IgD-negative memory B cell (primary cell): ENCODE measurements around the gene RIIAD1. TPM values are rescaled to one million over a fixed set of nuclear protein-coding genes. Genes with fewer than 3 reads are reported as not detected.
"Not testable (repeated sequence)": the region's sequence is repeated elsewhere in the genome, so short reads cannot be mapped to it uniquely, and the experiment has no call there.

Experiments
- H3K27ac Mint-ChIP-seq, 3 donors: one replicate each; pipeline ENCODE4 v1.8.0; 2020 to 2022; ENCODE audit warnings: mild to moderate bottlenecking in 3 of 3, mixed read lengths in 3 of 3, moderate library complexity in 1 of 3
- H3K27me3 Mint-ChIP-seq: one replicate; pipeline ENCODE4 v1.8.0; 2021; ENCODE audit warnings: mixed read lengths
- H3K36me3 Mint-ChIP-seq: one replicate; pipeline ENCODE4 v1.8.0; 2020; ENCODE audit warnings: mild to moderate bottlenecking, mixed read lengths
- H3K4me1 Mint-ChIP-seq, 3 donors: one replicate each; pipeline ENCODE4 v1.8.0; 2020 to 2022; ENCODE audit warnings: mixed read lengths in 3 of 3, mild to moderate bottlenecking in 1 of 3
- H3K4me3 Mint-ChIP-seq, 4 donors: one replicate each; pipeline ENCODE4 v1.8.0; 2020 to 2022; ENCODE audit warnings: mild to moderate bottlenecking in 4 of 4, mixed read lengths in 4 of 4, moderate library complexity in 3 of 4
- H3K9me3 Mint-ChIP-seq, 3 donors: one replicate each; pipeline ENCODE4 v1.8.0; 2020 to 2021; ENCODE audit warnings: mixed read lengths in 3 of 3, mild to moderate bottlenecking in 1 of 3
- polyA plus RNA-seq: library from polyadenylated mRNA; unstranded; fragments of 300-500 nt; fragmentation: Illumina TruSeq; gene quantifications from one replicate; pipeline ENCODE4 v1.2.3, GENCODE V29; 2021

Gene RIIAD1
- polyA plus RNA-seq, 1 donor from 2014 or later = not detected

DNA sequence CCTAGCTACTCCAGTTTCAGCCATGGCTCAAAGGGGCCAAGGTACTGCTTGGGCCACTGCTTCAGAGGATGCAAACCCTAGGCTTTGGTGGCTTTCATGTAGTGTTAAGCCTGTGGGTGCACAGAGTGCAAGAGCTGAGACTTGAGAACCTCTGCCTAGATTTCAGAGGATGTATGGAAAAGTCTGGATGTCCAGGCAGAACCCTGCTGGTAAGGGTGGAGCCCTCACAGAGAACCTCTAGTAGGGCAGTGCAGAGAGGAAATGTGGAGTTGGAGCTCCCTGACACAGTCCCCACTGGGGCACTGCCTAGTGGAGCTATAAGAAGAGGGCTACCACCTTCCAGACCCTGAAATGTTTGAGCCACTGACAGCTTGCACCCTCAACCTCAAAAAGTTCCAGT lies 16.2 kb downstream of the RIIAD1 start:
- H3K4me3 Mint-ChIP-seq = peak overlapping the region in 1 of 4 donors; percentile 8
- H3K27ac Mint-ChIP-seq = no peak overlapping the region
- H3K9me3 Mint-ChIP-seq = peaks cover 5 to 14% (median 9%) of the 10 kb centered on the region in 3 donors
- peaks cover 11% of the 10 kb centered on the region for H3K27me3 Mint-ChIP-seq
- no peaks in the 10 kb centered on the region for H3K36me3 Mint-ChIP-seq
- H3K4me1 Mint-ChIP-seq = peaks cover 0 to 5% (median 0%) of the 10 kb centered on the region in 3 donors

DNA sequence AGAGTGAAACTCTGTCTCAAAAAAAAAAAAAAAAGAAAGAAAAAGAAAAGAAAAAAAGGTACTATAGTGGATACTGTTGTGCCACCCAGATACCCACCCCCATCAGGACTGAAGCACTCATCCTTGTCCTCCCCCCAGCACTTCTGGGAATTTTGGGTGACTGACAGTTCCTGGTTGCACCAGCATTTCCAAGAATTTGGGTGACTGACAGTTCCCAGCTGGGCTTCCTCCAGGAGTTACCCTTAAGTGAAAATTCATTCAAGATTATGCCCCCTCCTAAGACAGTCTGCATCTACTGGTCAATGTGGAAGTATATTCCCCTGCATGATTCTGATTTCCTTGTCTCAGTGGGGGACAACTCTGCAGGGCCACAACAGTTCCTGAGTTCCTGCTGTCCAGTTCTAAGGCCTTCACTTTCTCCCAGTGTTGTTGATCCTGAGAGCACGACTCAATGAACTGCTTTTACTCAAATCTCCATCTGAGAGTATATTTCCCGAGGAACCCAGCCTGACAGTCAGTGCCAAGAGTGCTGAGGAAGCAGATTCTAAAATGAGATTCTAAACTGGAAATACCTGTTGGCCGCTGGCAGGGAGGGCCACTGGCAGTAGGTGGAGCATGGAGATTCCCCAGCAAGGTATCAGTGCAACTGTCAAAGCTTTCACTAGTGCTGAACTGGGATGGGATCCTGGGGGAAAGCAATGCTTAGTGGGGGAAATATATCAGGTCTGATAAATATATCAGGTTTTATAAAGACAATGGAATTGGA lies 18.5 kb downstream of the RIIAD1 start:
- no peaks in the 10 kb centered on the region for H3K36me3 Mint-ChIP-seq
- H3K4me3 Mint-ChIP-seq = no peak overlapping the region
- peaks cover 4% of the 10 kb centered on the region for H3K27me3 Mint-ChIP-seq
- H3K4me1 Mint-ChIP-seq = peaks cover 0 to 4% (median 0%) of the 10 kb centered on the region in 3 donors
- H3K27ac Mint-ChIP-seq = no peak overlapping the region
- peaks cover 5 to 14% (median 9%) of the 10 kb centered on the region in 3 donors for H3K9me3 Mint-ChIP-seq

DNA sequence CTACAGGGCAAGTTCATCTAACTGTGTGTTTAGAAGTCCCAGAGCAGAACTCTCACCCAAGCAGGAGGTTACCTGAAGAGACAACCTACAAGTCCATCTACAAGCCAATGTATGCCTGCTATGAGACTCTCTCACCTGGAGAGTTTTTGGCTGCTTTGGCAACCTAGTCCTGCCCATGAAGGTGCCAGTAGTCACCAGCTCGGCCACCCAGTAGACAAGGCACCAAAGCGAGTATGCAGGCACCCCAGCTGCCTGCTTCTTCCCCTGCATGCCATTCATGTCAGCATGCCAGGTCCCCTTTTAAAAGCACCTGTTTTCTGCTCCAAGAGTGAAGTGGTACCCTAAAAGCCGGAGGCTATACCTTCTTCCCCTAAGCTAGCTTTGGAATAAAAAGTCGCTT lies 20.2 kb downstream of the RIIAD1 start:
- Mint-ChIP-seq H3K9me3 (peaks cover 5 to 14% (median 9%) of the 10 kb centered on the region in 3 donors), H3K36me3 (no peaks in the 10 kb centered on the region), H3K4me3 (no peak overlapping the region), H3K4me1 (peaks cover 0 to 1% (median 0%) of the 10 kb centered on the region in 3 donors), H3K27ac (no peak overlapping the region), H3K27me3 (no peaks in the 10 kb centered on the region)

DNA sequence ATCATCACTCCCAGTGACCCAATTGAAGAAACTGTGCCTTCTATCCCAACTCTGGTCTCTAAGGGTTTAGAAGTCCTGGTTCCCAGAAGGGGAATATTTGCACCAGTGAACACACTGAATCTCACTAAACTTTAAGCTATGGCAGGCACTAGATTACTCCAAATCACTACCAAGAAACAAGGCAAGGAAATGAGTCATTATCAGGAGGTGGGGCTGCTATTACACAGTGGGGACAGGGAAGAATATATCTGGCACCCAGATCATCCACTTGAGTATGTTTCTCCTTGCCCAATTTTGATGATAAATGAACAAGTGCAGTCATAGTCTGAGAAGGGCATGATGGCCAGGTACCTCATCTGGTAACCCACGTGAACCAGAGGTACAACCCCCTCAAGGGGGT lies 35.0 kb downstream of the RIIAD1 start:
- Mint-ChIP-seq H3K27me3 (peaks cover 2% of the 10 kb centered on the region), H3K4me1 (no peaks in the 10 kb centered on the region), H3K4me3 (no peak overlapping the region), H3K27ac (no peak overlapping the region), H3K9me3 (no peaks in the 10 kb centered on the region), H3K36me3 (peaks cover 10% of the 10 kb centered on the region)

DNA sequence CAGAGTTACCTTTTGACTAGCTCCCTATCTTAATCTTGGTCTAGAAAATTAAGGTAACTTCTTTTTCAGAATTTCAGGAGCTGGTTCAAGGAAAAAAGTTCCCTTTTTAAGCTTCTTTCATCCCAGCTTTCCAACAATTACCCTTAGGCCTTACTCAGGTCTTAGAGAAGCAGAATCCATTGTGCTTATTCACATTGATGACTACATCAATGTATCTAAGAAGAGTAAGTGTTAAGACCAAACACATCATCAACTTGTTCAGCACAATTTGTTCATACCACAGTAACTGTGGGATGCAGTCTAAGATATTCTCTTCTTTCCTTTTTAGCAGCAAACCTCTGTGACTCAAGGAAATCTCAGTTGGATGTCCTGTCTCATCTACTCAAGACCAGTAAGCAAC lies 37.9 kb downstream of the RIIAD1 start:
- peaks cover 8 to 13% (median 10%) of the 10 kb centered on the region in 3 donors for H3K4me1 Mint-ChIP-seq
- no peak overlapping the region for H3K4me3 Mint-ChIP-seq
- no peaks in the 10 kb centered on the region for H3K27me3 Mint-ChIP-seq
- peaks cover 10% of the 10 kb centered on the region for H3K36me3 Mint-ChIP-seq
- H3K9me3 Mint-ChIP-seq = no peaks in the 10 kb centered on the region
- no peak overlapping the region for H3K27ac Mint-ChIP-seq

DNA sequence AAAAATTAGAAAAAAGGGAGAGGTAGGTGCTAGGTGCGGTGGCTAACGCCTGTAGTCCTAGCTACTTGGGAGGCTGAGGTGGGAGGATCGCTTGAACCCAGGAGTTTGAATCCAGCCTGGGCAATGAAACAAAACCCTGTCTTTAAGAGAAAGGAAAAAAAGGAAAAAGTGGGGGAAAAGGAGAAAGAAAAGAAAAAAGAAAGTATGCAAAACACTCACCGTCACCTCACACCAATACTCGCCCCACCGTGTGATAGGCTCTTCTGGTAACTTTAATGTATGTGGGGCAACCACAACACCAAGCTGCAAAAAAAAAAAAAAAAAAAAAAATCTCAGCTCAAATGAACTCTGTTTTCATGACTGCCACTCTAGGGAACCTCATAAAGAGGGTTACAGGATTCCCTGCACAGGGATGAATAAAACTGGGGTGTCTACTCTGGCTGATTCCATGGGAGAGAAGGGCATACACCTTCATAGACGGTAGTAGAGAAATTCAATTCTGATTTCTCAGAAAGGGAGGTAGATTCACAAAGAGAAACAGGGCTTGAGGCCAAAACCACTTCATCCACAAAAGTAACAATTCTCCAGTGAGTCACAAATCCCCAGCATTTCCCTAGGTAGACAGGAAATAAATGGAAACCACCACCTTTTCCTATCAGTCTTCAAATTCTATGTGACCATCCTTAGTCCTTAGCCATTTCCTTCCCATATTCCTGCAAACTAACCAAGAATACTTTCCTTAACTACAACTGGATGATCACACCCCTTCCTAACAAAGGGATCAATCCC lies 39.5 kb downstream of the RIIAD1 start:
- H3K27ac Mint-ChIP-seq = no peak overlapping the region
- H3K36me3 Mint-ChIP-seq = peaks cover 10% of the 10 kb centered on the region
- peaks cover 10 to 15% (median 12%) of the 10 kb centered on the region in 3 donors for H3K4me1 Mint-ChIP-seq

DNA sequence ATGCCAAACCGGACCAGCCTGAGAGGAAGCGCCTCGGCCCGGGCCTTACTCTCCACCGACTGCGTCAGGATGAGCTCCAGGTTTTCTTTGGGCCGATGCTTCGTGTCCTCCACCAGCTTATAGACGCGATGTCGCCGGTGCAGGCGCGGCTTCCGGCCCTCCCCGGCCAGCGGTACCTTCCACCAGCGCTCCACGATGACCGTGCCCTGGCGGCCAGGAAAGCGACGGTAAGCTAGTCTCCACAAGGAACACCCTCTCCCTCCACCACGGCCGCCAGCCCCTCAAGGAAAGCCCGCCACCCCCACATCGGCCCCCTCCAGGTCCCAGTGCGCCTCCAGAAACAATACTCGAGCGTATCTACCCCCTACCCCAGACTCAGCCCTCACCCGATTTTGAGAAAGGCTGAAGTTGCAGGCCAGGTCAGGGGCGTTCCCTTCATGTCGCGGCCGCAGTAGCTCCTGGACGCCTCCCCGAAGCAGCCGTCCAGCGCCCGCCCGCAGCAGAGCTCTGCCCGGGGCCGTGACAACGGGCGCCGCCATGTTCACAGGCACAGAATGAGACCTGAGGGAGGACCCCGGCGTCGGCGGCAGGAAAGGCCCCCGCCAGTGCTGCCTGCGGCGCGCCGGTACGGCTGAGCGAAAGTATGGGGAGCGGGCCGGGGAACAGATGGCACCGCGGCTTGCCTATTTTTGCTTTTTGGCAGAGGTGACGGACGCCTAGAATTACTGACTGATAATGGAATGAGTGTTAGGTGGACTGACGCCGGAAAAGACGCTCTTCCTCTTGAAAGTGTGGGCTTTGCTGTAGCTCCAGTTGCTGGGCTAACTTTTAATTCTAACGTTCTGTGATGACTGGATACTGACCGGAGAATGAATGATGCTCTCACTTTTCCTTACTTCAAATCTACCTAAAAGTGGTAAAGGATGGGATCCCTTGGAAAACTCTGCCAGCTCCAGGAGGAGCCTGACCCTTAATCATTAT lies 41.9 kb downstream of the RIIAD1 start, which contains the start of gene MRPL9:
MRPL9 (minus strand) TSS at position 556 of the 981 bp plus-strand sequence; CDS start at position 539, 17 bp downstream.
- Mint-ChIP-seq H3K4me1 (peaks cover 10 to 15% (median 12%) of the 10 kb centered on the region in 3 donors), H3K9me3 (no peaks in the 10 kb centered on the region), H3K4me3 (peak within 1 kb of the TSS; percentile 94 to 97 (median 96)), H3K27ac (peak within 1 kb of the TSS; percentile 76 to 99 (median 95)), H3K36me3 (peaks cover 5% of the 10 kb centered on the region), H3K27me3 (no peaks in the 10 kb centered on the region)

More for the DNA sequence above, 39.5 kb downstream of the RIIAD1 start:
- no peaks in the 10 kb centered on the region for H3K27me3 Mint-ChIP-seq
- no peaks in the 10 kb centered on the region for H3K9me3 Mint-ChIP-seq
- peak overlapping the region in 3 of 4 donors; percentile 49 to 83 (median 55) for H3K4me3 Mint-ChIP-seq

DNA sequence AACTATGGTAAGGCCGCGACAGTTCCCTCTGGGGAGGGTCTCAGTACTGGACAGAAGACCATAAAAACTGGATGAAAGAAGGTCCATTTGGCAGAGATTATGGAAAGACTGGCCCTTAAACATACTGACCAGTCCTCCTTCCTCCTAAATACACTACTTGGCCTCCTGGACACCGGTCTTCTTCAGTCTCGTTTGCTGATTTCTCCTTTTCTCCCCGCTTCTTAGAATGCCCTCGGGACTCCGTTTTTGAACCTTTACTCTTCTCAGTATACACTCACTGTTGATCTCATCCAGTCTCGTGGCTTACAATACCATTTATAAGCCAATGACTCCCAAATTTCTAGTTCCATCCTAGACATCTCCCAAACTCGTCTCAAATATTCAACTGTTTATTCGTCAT lies 42.7 kb downstream of the RIIAD1 start:
- peaks cover 5% of the 10 kb centered on the region for H3K36me3 Mint-ChIP-seq
- H3K27me3 Mint-ChIP-seq = no peaks in the 10 kb centered on the region
- H3K9me3 Mint-ChIP-seq = no peaks in the 10 kb centered on the region
- peak overlapping the region; percentile 94 to 97 (median 96) for H3K4me3 Mint-ChIP-seq
- H3K27ac Mint-ChIP-seq = peak overlapping the region; percentile 76 to 99 (median 95)
- H3K4me1 Mint-ChIP-seq = peaks cover 10 to 15% (median 12%) of the 10 kb centered on the region in 3 donors

DNA sequence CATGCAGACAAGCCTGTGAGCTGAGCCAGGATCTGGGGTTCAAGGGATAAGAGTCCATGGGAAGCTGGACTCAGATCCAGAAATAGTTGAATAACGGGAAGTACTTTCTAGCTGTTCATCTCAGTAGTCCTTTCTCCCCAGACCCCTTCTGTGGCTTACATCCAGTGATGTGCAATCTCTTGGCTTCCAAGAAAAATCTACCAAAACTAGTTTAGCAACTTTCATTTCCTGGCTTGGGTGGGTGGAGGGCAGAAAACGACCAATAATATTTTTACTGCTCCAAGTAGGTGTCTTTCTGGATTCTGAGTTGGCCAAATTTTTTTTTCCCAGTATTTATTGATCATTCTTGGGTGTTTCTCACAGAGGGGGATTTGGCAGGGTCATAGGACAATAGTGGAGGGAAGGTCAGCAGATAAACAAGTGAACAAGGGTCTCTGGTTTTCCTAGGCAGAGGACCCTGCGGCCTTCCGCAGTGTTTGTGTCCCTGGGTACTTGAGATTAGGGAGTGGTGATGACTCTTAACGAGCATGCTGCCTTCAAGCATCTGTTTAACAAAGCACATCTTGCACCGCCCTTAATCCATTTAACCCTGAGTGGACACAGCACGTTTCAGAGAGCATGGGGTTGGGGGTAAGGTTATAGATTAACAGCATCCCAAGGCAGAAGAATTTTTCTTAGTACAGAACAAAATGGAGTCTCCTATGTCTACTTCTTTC lies 47.2 kb downstream of the RIIAD1 start:
- H3K36me3 Mint-ChIP-seq, H3K27me3 Mint-ChIP-seq, H3K4me1 Mint-ChIP-seq, H3K4me3 Mint-ChIP-seq, H3K9me3 Mint-ChIP-seq: not testable (repeated sequence)
- peak overlapping the region in 1 of 3 donors; percentile 33 for H3K27ac Mint-ChIP-seq

DNA sequence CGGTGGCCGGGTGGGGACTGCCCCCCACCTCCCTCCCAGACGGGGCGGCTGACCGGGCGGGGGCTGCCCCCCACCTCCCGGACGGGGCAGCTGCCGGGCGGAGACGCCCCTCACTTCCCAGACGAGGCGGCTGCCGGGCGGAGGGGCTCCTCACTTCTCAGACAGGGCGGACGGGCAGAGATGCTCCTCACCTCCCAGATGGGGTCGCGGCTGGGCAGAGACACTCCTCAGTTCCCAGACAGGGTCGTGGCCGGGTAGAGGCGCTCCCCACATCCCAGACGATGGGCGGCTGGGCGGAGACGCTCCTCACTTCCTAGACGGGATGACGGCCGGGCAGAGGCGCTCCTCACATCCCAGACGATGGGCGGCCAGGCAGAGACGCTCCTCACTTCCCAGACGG lies 47.9 kb downstream of the RIIAD1 start:
- H3K4me3 Mint-ChIP-seq, H3K9me3 Mint-ChIP-seq, H3K27ac Mint-ChIP-seq, H3K4me1 Mint-ChIP-seq, H3K36me3 Mint-ChIP-seq, H3K27me3 Mint-ChIP-seq: not testable (repeated sequence)

DNA sequence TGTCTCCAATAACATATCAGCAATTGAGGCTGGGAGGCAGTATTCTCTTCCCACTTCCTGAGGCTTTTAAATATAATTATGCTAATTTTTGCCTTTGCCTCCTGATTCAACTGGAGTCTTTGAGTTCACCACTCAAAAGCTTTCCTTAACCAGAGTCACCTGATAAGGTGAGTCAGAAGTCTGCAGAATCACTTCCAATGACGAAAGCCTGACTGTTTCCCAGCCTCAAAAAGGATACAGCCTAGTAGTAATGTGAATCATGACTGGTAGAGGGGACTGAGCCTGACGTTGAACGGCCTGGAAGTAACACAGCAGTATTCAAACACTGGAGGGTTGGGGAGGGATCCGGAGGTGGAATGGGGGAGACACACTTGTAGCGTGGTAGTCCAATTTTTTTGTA lies 52.4 kb downstream of the RIIAD1 start:
- Mint-ChIP-seq H3K9me3 (no peaks in the 10 kb centered on the region), H3K4me1 (peaks cover 0 to 1% (median 0%) of the 10 kb centered on the region in 3 donors), H3K27ac (peak overlapping the region in 1 of 3 donors; percentile 1), H3K36me3 (peaks cover 1% of the 10 kb centered on the region), H3K27me3 (no peaks in the 10 kb centered on the region), H3K4me3 (no peak overlapping the region)

DNA sequence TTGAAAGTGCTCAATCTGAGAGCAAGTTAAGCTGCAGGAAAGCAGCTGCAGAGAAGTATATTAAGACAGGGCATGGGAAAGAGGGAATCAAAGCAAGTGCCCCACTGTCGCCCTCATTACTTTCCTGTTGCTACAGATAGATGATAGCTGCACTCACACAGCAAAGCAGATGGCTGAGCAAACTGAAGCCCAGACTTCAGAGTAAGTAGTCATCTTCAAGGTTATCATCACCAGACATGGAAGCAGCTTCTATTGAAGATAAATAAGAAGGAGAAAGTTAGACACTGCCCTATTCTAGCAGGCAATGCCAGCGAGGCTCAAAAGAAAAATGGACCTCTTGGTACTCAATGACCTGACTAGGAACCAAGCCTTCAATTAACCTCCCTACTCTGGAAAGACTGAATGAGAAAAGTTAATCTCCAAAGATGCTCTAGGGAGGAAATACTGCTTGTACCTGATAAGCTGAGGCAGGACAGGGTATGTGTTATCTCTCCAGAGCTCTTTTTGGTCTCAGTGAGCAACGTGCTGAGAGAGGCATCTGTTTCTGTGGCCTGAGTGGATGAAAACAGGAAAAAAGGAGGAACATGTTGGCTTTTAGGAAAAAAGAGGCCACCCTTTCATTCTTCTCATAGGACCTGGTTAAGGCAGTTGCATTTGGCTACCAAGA lies 53.1 kb downstream of the RIIAD1 start:
- Mint-ChIP-seq H3K27me3 (no peaks in the 10 kb centered on the region), H3K4me3 (no peak overlapping the region), H3K27ac (no peak overlapping the region), H3K4me1 (peaks cover 0 to 1% (median 0%) of the 10 kb centered on the region in 3 donors), H3K9me3 (no peaks in the 10 kb centered on the region), H3K36me3 (peaks cover 3% of the 10 kb centered on the region)

DNA sequence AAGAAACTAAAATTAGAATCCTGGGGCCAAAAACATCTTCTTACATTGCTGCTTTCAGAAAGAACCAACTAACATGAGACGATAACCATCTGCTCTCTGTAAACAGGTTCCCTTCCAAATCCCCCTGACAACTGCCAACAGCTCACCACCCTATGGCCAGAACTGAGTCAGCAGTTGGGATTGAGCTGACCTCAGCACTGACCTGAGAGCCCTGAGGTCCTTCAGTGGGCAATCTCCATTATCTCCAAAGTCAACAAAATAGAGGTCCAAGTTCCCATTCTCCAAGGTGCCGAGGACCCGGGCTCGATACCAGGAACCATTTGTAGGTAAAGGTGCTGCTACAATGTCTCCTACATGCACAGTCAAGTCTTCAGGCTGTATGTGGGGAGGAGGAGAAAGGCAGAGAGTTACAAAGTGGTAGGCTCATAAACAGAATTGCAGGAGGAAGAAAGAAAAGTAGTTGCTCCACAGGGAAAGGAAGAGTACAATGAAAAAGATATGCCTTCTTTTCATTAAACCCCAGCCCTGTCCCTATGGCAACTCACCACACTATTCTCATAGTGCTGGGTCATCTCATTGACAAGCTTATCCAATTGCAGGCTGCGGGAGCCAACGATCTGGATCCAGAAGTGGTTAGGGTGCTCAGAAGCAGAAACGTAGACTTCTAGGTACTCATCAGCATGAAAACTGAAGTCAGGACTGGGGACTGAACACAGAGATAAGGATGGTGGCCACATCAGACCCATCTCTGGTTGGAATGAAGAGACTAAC lies 54.8 kb downstream of the RIIAD1 start:
- Mint-ChIP-seq H3K4me1 (peaks cover 0 to 1% (median 0%) of the 10 kb centered on the region in 3 donors), H3K27ac (no peak overlapping the region), H3K9me3 (no peaks in the 10 kb centered on the region), H3K36me3 (peaks cover 3% of the 10 kb centered on the region), H3K4me3 (no peak overlapping the region), H3K27me3 (no peaks in the 10 kb centered on the region)
